Chondrocyte (in vitro differentiated cells): ENCODE results near the gene LMAN1. TPM values are rescaled to one million over a fixed set of nuclear protein-coding genes. Genes with fewer than 3 reads are reported as not detected.

ENCODE experiments used
- DNase-seq: peaks from one replicate; pipeline ENCODE4 v3.0.0; 2021; ENCODE audit warnings: mixed read lengths, low spot score
- H3K27ac Mint-ChIP-seq: one replicate; pipeline ENCODE4 v1.8.0; 2021; ENCODE audit warnings: mild to moderate bottlenecking, moderate library complexity, mixed read lengths; ENCODE audit not compliant: unreplicated experiment
- H3K27me3 Mint-ChIP-seq: 2 replicates; pipeline ENCODE4 v1.8.0; 2021; ENCODE audit warnings: low read depth, mixed read lengths
- H3K36me3 Mint-ChIP-seq: 2 replicates; pipeline ENCODE4 v1.8.0; 2021; ENCODE audit warnings: low read depth, mixed read lengths
- H3K4me1 Mint-ChIP-seq: 2 replicates; pipeline ENCODE4 v1.8.0; 2021; ENCODE audit warnings: low read depth, mild to moderate bottlenecking, mixed read lengths
- H3K4me3 Mint-ChIP-seq: one replicate; pipeline ENCODE4 v1.8.0; 2021; ENCODE audit warnings: mild to moderate bottlenecking, moderate library complexity, mixed read lengths; ENCODE audit not compliant: unreplicated experiment
- H3K9me3 Mint-ChIP-seq: 2 replicates; pipeline ENCODE4 v1.8.0; 2021; ENCODE audit warnings: low read depth, mixed read lengths
- CTCF ChIP-seq: fragments of 200-600 bp; sonication (generic); IDR thresholded peaks from 2 replicates; pipeline ENCODE4 v1.5.0; 2021; ENCODE audit warnings: antibody characterized with exemption, mild to moderate bottlenecking, moderate library complexity
- total RNA-seq: library from RNA; stranded (reverse); gene quantifications from 3 replicates; pipeline ENCODE4 v1.2.1, GENCODE V29; 2021

LMAN1 gene
- total RNA-seq, 1 donor from 2014 or later, result 108 TPM

GRCh38 chr18:59340312-59340711 is 18.8 kb downstream of the LMAN1 start:
- Mint-ChIP-seq H3K4me3 (no peak overlapping the region), H3K9me3 (peaks cover 27% of the 10 kb centered on the region), H3K36me3 (peaks cover 78% of the 10 kb centered on the region), H3K27ac (no peak overlapping the region), H3K4me1 (peaks cover 16% of the 10 kb centered on the region), H3K27me3 (no peaks in the 10 kb centered on the region)
- TF ChIP-seq CTCF, result no peak
- DNase-seq, result no peak

GRCh38 chr18:59332986-59333385 is 26.1 kb downstream of the LMAN1 start:
- H3K27me3 Mint-ChIP-seq, result no peaks in the 10 kb centered on the region
- H3K4me1 Mint-ChIP-seq, result peaks cover 3% of the 10 kb centered on the region
- H3K36me3 Mint-ChIP-seq, result peaks cover 42% of the 10 kb centered on the region
- TF ChIP-seq CTCF, result no peak
- no peak overlapping the region for H3K4me3 Mint-ChIP-seq
- H3K9me3 Mint-ChIP-seq, result no peaks in the 10 kb centered on the region
- no peak for DNase-seq
- H3K27ac Mint-ChIP-seq, result no peak overlapping the region

- TF ChIP-seq CTCF, result no peak
- Mint-ChIP-seq H3K4me1 (no peaks in the 10 kb centered on the region), H3K36me3 (peaks cover 38% of the 10 kb centered on the region), H3K4me3 (no peak overlapping the region), H3K27ac (no peak overlapping the region), H3K27me3 (no peaks in the 10 kb centered on the region), H3K9me3 (no peaks in the 10 kb centered on the region)
- DNase-seq, result no peak
Measured at GRCh38 chr18:59328683-59329082, 30.4 kb downstream of the LMAN1 start.

- H3K4me3 Mint-ChIP-seq, result no peak overlapping the region
Measured at GRCh38 chr18:59325965-59326364, 33.1 kb downstream of the LMAN1 start.

GRCh38 chr18:59324623-59324971 is 34.5 kb downstream of the LMAN1 start:
- no peak for DNase-seq
- Mint-ChIP-seq H3K9me3 (no peaks in the 10 kb centered on the region), H3K27ac (no peak overlapping the region), H3K27me3 (peaks cover 4% of the 10 kb centered on the region), H3K4me1 (no peaks in the 10 kb centered on the region), H3K36me3 (peaks cover 27% of the 10 kb centered on the region), H3K4me3 (no peak overlapping the region)
- TF ChIP-seq CTCF, result no peak

More at GRCh38 chr18:59325965-59326364, 33.1 kb downstream of the LMAN1 start:
- TF ChIP-seq CTCF, result no peak
- H3K4me1 Mint-ChIP-seq, result no peaks in the 10 kb centered on the region
- H3K36me3 Mint-ChIP-seq, result peaks cover 27% of the 10 kb centered on the region
- no peaks in the 10 kb centered on the region for H3K9me3 Mint-ChIP-seq
- no peak overlapping the region for H3K27ac Mint-ChIP-seq
- H3K27me3 Mint-ChIP-seq, result peaks cover under 1% of the 10 kb centered on the region
- no peak for DNase-seq
